ENCODE results near the gene TECTA.

The TECTA gene

GRCh38 chr11:121132211-121132976 lies 31.4 kb downstream of the TECTA start:
- no peak for DNase-seq (ENCODE audit: low read depth, low spot score)
- no peak overlapping the region for H3K4me3 ChIP-seq (ENCODE audit: low read depth, low read length)
- in situ Hi-C loops (cut with HindIII; ENCODE audit: low sequenced_read_pairs): no loop called here
- TF ChIP-seq CTCF (IDR thresholded peaks at IDR 0.05; ENCODE audit: low read depth, low read length): no peak

DNA sequence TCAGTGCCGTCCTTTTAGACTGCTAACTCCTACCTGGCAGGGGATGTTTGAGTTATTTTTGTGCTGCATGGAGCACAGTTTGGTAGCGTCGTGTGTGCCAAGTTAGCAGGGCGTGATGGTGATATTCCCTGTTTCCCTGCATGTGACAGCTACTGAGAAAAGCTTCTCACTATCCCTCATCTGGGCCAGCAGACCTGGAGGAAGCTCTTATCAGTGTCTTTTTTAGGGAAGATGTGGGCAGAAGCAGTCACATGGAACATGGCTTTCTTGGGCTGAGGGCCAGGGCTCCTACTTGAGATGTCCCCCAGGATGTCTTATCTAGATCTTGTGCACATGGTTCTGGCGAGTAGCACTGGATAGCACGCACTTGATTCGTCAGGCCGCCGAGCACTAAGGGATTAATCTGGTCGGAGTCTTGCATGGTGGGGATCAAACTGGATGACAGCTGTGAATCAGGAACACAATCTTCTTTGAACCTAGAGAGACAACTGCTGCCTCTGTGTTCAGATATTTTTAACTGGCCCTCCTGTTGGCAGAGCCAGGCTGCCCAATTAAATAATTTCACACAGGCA lies 33.8 kb downstream of the TECTA start:
- no peak overlapping the region for H3K4me3 ChIP-seq (ENCODE audit: low read depth, low read length)
- in situ Hi-C loops (cut with HindIII; ENCODE audit: low sequenced_read_pairs): no loop called here
- TF ChIP-seq CTCF (IDR thresholded peaks at IDR 0.05; ENCODE audit: low read depth, low read length): no peak
- DNase-seq (ENCODE audit: low read depth, low spot score): no peak

- no peak for TF ChIP-seq CTCF (IDR thresholded peaks at IDR 0.05; ENCODE audit: low read depth, low read length)
- no peak for DNase-seq (ENCODE audit: low read depth, low spot score)
- no peak overlapping the region for H3K4me3 ChIP-seq (ENCODE audit: low read depth, low read length)
- in situ Hi-C loops (cut with HindIII; ENCODE audit: low sequenced_read_pairs): no loop called here
These were observed 36.0 kb downstream of the TECTA start for GRCh38 chr11:121137005-121137404.

DNA sequence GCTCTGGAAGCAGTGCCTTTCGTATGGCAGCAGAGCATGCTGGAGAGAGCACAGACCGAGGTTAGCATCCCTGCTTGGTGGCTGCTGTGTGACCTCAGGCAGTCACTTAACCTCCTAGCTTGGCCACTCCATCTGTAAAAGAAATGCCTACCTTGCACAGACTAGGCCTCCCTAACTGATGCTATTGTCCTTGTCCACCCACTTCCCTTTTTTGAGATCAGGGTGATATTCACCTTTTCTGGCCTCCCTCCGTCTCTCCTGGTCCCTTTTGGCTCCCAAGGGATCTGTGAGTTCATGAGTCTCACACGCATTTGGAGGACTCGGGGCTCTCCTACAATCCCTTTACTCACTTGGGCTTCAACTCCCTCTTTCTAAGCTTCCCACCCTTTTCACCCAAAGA lies 37.2 kb downstream of the TECTA start:
- no peak for TF ChIP-seq CTCF (IDR thresholded peaks at IDR 0.05; ENCODE audit: low read depth, low read length)
- H3K4me3 ChIP-seq (ENCODE audit: low read depth, low read length): no peak overlapping the region
- DNase-seq (ENCODE audit: low read depth, low spot score): no peak
- in situ Hi-C loops (cut with HindIII; ENCODE audit: low sequenced_read_pairs): no loop called here

- DNase-seq (ENCODE audit: low read depth, low spot score): no peak
- in situ Hi-C loops (cut with HindIII; ENCODE audit: low sequenced_read_pairs): no loop called here
- H3K4me3 ChIP-seq (ENCODE audit: low read depth, low read length): no peak overlapping the region
- no peak for TF ChIP-seq CTCF (IDR thresholded peaks at IDR 0.05; ENCODE audit: low read depth, low read length)
These were observed 39.3 kb downstream of the TECTA start for GRCh38 chr11:121140369-121140768.

DNA sequence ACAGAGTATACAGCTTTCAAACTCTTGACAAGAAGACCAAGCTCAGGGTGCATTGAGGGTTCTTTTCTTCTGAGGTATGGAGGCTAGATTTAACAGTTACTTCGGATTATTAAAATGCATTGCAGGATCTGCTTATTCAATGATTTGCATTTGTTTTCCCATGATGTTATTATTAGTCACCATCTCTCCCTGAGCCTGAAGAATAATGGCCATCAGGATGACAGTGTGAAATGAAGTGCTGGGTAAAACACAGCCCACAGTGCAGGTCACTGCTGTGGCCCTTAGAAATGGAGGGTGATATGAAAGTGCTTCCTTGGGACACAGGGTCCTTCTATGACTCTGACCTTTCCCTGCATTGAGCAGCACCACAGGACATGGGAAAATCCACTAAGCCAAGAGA lies 40.0 kb downstream of the TECTA start:
- no peak overlapping the region for H3K4me3 ChIP-seq (ENCODE audit: low read depth, low read length)
- DNase-seq (ENCODE audit: low read depth, low spot score): no peak
- in situ Hi-C loops (cut with HindIII; ENCODE audit: low sequenced_read_pairs): no loop called here
- TF ChIP-seq CTCF (IDR thresholded peaks at IDR 0.05; ENCODE audit: low read depth, low read length): no peak
